Spinal cord (tissue), 10 donors: ENCODE data around the gene DHX32. TPM values are rescaled to one million over a fixed set of nuclear protein-coding genes. Genes with fewer than 3 reads are reported as not detected.

Experiments used
- DNase-seq, 6 donors: peaks; one replicate each; pipeline versions ENCODE4 v3.0.0 to v3.0.0-alpha.2; 2013 to 2015; ENCODE audit warnings: low spot score in 6 of 6, low read depth in 4 of 6
- H3K27ac ChIP-seq: one replicate; pipeline ENCODE4 v1.5.1; 2013; ENCODE audit warnings: low read depth, low read length, control low read depth
- H3K27me3 ChIP-seq: one replicate; pipeline ENCODE4 v1.6.1; 2013; ENCODE audit warnings: low read length; ENCODE audit not compliant: control insufficient read depth, insufficient read depth
- H3K36me3 ChIP-seq: one replicate; pipeline ENCODE4 v1.6.1; 2013; ENCODE audit warnings: low read length; ENCODE audit not compliant: control insufficient read depth, insufficient read depth
- H3K4me1 ChIP-seq: one replicate; pipeline ENCODE4 v1.6.1; 2013; ENCODE audit warnings: low read length; ENCODE audit not compliant: control insufficient read depth, insufficient read depth
- H3K4me3 ChIP-seq: one replicate; pipeline ENCODE4 v1.5.1; 2013; ENCODE audit warnings: low read depth, low read length, control low read depth
- H3K9me3 ChIP-seq: one replicate; pipeline ENCODE4 v1.6.1; 2013; ENCODE audit warnings: low read length; ENCODE audit not compliant: control insufficient read depth, insufficient read depth
- WGBS: methylation state at CpG from one replicate; pipeline ENCODE4 v1.1.5; 2013; ENCODE audit warnings: missing lambda C conversion rate; ENCODE audit not compliant: insufficient coverage; 5-methylcytosine and 5-hydroxymethylcytosine counted together
- polyA plus RNA-seq, 2 donors: library from polyadenylated mRNA; unstranded; fragments of 120-200 nt; gene quantifications; one replicate each; pipeline ENCODE4 v1.2.1, GENCODE V29; 2013; ENCODE audit not compliant: insufficient read length in 2 of 2
- total RNA-seq, 2 donors: library from RNA; depleted of rRNA in 1 of 2; stranded (reverse); fragments of 120-200 nt in 1 of 2; fragments of >200 nt in 1 of 2; gene quantifications; one replicate each; pipeline versions ENCODE4 v1.2.3 to v1.2.4, GENCODE V29; 2013 to 2014
- donor health status: healthy.

DHX32 gene
- total and polyA plus RNA-seq, 4 donors = 18.0 to 29.2 (median 20.9) TPM

GRCh38 chr10:125799451-125800182 lies 81.5 kb downstream of the DHX32 start:
- Histone ChIP-seq H3K4me1 (peaks cover 12% of the 10 kb centered on the region), H3K9me3 (no peaks in the 10 kb centered on the region), H3K4me3 (no peak overlapping the region), H3K27me3 (no peaks in the 10 kb centered on the region), H3K36me3 (peaks cover 51% of the 10 kb centered on the region), H3K27ac (no peak overlapping the region)
- WGBS = 100% methylated on average over 4 of the region's 8 CpGs
- DNase-seq = peak in 1 of 6 donors; percentile 21

GRCh38 chr10:125797994-125798662 lies 83.0 kb downstream of the DHX32 start:
- H3K27me3 ChIP-seq = no peaks in the 10 kb centered on the region
- peaks cover 12% of the 10 kb centered on the region for H3K4me1 ChIP-seq
- H3K9me3 ChIP-seq = no peaks in the 10 kb centered on the region
- no peak overlapping the region for H3K27ac ChIP-seq
- DNase-seq = no peak
- 45% methylated on average over 4 of the region's 5 CpGs for WGBS
- H3K36me3 ChIP-seq = peaks cover 53% of the 10 kb centered on the region
- H3K4me3 ChIP-seq = no peak overlapping the region

- H3K36me3 ChIP-seq = peaks cover 53% of the 10 kb centered on the region
- no peaks in the 10 kb centered on the region for H3K9me3 ChIP-seq
- no peak overlapping the region for H3K4me3 ChIP-seq
- peaks cover 12% of the 10 kb centered on the region for H3K4me1 ChIP-seq
- 100% methylated on average over 7 of the region's 8 CpGs for WGBS
- no peaks in the 10 kb centered on the region for H3K27me3 ChIP-seq
- no peak overlapping the region for H3K27ac ChIP-seq
- DNase-seq = no peak
Measured at GRCh38 chr10:125797424-125797823, 83.7 kb downstream of the DHX32 start.

- H3K27me3 ChIP-seq = no peaks in the 10 kb centered on the region
- H3K4me3 ChIP-seq = no peak overlapping the region
- 80% methylated on average over 8 of the region's 8 CpGs for WGBS
- peaks cover 56% of the 10 kb centered on the region for H3K36me3 ChIP-seq
- no peaks in the 10 kb centered on the region for H3K9me3 ChIP-seq
- no peak overlapping the region for H3K27ac ChIP-seq
- DNase-seq = no peak
- peaks cover 12% of the 10 kb centered on the region for H3K4me1 ChIP-seq
Measured at GRCh38 chr10:125795637-125796190, 85.4 kb downstream of the DHX32 start.

GRCh38 chr10:125795128-125795527 lies 86.0 kb downstream of the DHX32 start:
- Histone ChIP-seq H3K4me1 (peaks cover 12% of the 10 kb centered on the region), H3K4me3 (no peak overlapping the region), H3K9me3 (no peaks in the 10 kb centered on the region), H3K27me3 (no peaks in the 10 kb centered on the region), H3K27ac (no peak overlapping the region), H3K36me3 (peaks cover 56% of the 10 kb centered on the region)
- peak in 1 of 6 donors; percentile 13 for DNase-seq
- WGBS = 83% methylated on average over 2 of the region's 2 CpGs

GRCh38 chr10:125792342-125793300 lies 88.5 kb downstream of the DHX32 start:
- Histone ChIP-seq H3K9me3 (no peaks in the 10 kb centered on the region), H3K27ac (no peak overlapping the region), H3K27me3 (no peaks in the 10 kb centered on the region), H3K36me3 (peaks cover 60% of the 10 kb centered on the region), H3K4me1 (no peaks in the 10 kb centered on the region), H3K4me3 (no peak overlapping the region)
- 87% methylated on average over 12 of the region's 14 CpGs for WGBS
- DNase-seq = no peak

GRCh38 chr10:125788156-125789034 lies 92.7 kb downstream of the DHX32 start:
- H3K36me3 ChIP-seq = peaks cover 34% of the 10 kb centered on the region
- no peak for DNase-seq
- no peaks in the 10 kb centered on the region for H3K4me1 ChIP-seq
- H3K27ac ChIP-seq = no peak overlapping the region
- H3K4me3 ChIP-seq = no peak overlapping the region
- no peaks in the 10 kb centered on the region for H3K27me3 ChIP-seq
- WGBS = 90% methylated on average over 16 of the region's 17 CpGs
- H3K9me3 ChIP-seq = no peaks in the 10 kb centered on the region
